ENCODE measurements around the gene GULP1. TPM values are rescaled to one million over a fixed set of nuclear protein-coding genes. Genes with fewer than 3 reads are reported as not detected.

GULP1 gene
- total RNA-seq, 1 donor from 2014 or later, result not detected

- CTCF ChIA-PET, result no interaction called here
- no peak overlapping the region for H3K4me3 Mint-ChIP-seq
Measured at GRCh38 chr2:188380280-188380679, 88.6 kb downstream of the GULP1 start.

GRCh38 chr2:188381614-188382013, 89.9 kb downstream of the GULP1 start:
- H3K27me3 Mint-ChIP-seq, result no peaks in the 10 kb centered on the region
- peaks cover 8% of the 10 kb centered on the region for H3K9me3 Mint-ChIP-seq
- H3K36me3 Mint-ChIP-seq (ENCODE audit: low read depth), result no peaks in the 10 kb centered on the region
- ATAC-seq (ENCODE audit: low read depth), result no peak
- H3K4me3 Mint-ChIP-seq, result no peak overlapping the region
- no peak for DNase-seq
- intact Hi-C loops (cut with micrococcal nuclease), result no loop called here
- ChIA-PET POLR2A (no interaction called here), CTCF (no interaction called here)
- TF ChIP-seq CTCF (IDR thresholded peaks at IDR 0.05), result no peak
- no peak overlapping the region for H3K27ac Mint-ChIP-seq
- no peaks in the 10 kb centered on the region for H3K4me1 Mint-ChIP-seq

More at GRCh38 chr2:188380280-188380679, 88.6 kb downstream of the GULP1 start:
- DNase-seq (no peak), ATAC-seq (ENCODE audit: low read depth) (no peak)
- intact Hi-C loops (cut with micrococcal nuclease), result no loop called here
- Mint-ChIP-seq H3K4me1 (no peaks in the 10 kb centered on the region), H3K36me3 (ENCODE audit: low read depth) (no peaks in the 10 kb centered on the region), H3K27me3 (no peaks in the 10 kb centered on the region), H3K9me3 (peaks cover 4% of the 10 kb centered on the region), H3K27ac (no peak overlapping the region)
- POLR2A ChIA-PET, result no interaction called here
- no peak for TF ChIP-seq CTCF (IDR thresholded peaks at IDR 0.05)

GRCh38 chr2:188382107-188382506, 90.4 kb downstream of the GULP1 start:
- H3K27me3 Mint-ChIP-seq, result no peaks in the 10 kb centered on the region
- intact Hi-C loops (cut with micrococcal nuclease), result no loop called here
- no peak for ATAC-seq (ENCODE audit: low read depth)
- no peak for DNase-seq
- no peak for TF ChIP-seq CTCF (IDR thresholded peaks at IDR 0.05)
- H3K36me3 Mint-ChIP-seq (ENCODE audit: low read depth), result no peaks in the 10 kb centered on the region
- no peak overlapping the region for H3K4me3 Mint-ChIP-seq
- ChIA-PET CTCF (no interaction called here), POLR2A (no interaction called here)
- no peaks in the 10 kb centered on the region for H3K4me1 Mint-ChIP-seq
- no peak overlapping the region for H3K27ac Mint-ChIP-seq
- peaks cover 8% of the 10 kb centered on the region for H3K9me3 Mint-ChIP-seq

GRCh38 chr2:188383158-188383557, 91.5 kb downstream of the GULP1 start:
- DNase-seq, result no peak
- H3K4me1 Mint-ChIP-seq, result no peaks in the 10 kb centered on the region
- POLR2A ChIA-PET, result no interaction called here

GRCh38 chr2:188385857-188386256, 94.2 kb downstream of the GULP1 start:
- TF ChIP-seq CTCF (IDR thresholded peaks at IDR 0.05), result no peak
- H3K27me3 Mint-ChIP-seq, result no peaks in the 10 kb centered on the region
- ChIA-PET CTCF (no interaction called here), POLR2A (no interaction called here)
- H3K9me3 Mint-ChIP-seq, result peaks cover 8% of the 10 kb centered on the region
- DNase-seq, result no peak
- ATAC-seq (ENCODE audit: low read depth), result no peak
- intact Hi-C loops (cut with micrococcal nuclease), result no loop called here
- no peaks in the 10 kb centered on the region for H3K4me1 Mint-ChIP-seq
- no peak overlapping the region for H3K27ac Mint-ChIP-seq
- no peak overlapping the region for H3K4me3 Mint-ChIP-seq
- H3K36me3 Mint-ChIP-seq (ENCODE audit: low read depth), result no peaks in the 10 kb centered on the region

More at GRCh38 chr2:188383158-188383557, 91.5 kb downstream of the GULP1 start:
- H3K4me3 Mint-ChIP-seq, result no peak overlapping the region
- CTCF ChIA-PET, result no interaction called here
- no peak for ATAC-seq (ENCODE audit: low read depth)
- H3K27me3 Mint-ChIP-seq, result no peaks in the 10 kb centered on the region
- no peaks in the 10 kb centered on the region for H3K36me3 Mint-ChIP-seq (ENCODE audit: low read depth)
- intact Hi-C loops (cut with micrococcal nuclease), result no loop called here
- no peak for TF ChIP-seq CTCF (IDR thresholded peaks at IDR 0.05)
- no peak overlapping the region for H3K27ac Mint-ChIP-seq
- H3K9me3 Mint-ChIP-seq, result peaks cover 8% of the 10 kb centered on the region
